A673 (cell line): ENCODE results near the gene DCTN5. TPM values are rescaled to one million over a fixed set of nuclear protein-coding genes. Genes with fewer than 3 reads are reported as not detected.
A peak's percentile ranks its signal among the peaks of the same experiment; 100 is the strongest.

ENCODE experiments used
- BruUV-seq: library from RNA; stranded (reverse); fragments of 400-500 nt; replicated peaks from 2 replicates; lab custom pipeline; 2021; lab: Mats Ljungman, UMichigan
- CTCF ChIA-PET: fragments of 300-600 bp; sonication (Branson Sonifier 250); formaldehyde crosslinking; loops from one replicate; lab custom pipeline; 2022; ENCODE audit warnings: antibody characterized with exemption; lab: Charles Lee
- POLR2A ChIA-PET: fragments of 300-600 bp; sonication (Branson Sonifier 250); formaldehyde crosslinking; loops from one replicate; lab custom pipeline; 2022; ENCODE audit warnings: antibody characterized with exemption; ENCODE audit not compliant: low non-redundant PET; lab: Charles Lee
- DNase-seq: peaks from one replicate; pipeline ENCODE4 v3.0.0-alpha.2; 2015; ENCODE audit warnings: low spot score
- H3K27ac ChIP-seq: fragments of 200-600 bp; sonication (generic); 2 replicates; pipeline ENCODE4 v1.5.1; 2016; ENCODE audit warnings: mixed run types, low read depth, mild to moderate bottlenecking, mixed read lengths, antibody characterized with exemption, low read length; ENCODE audit not compliant: poor library complexity, severe bottlenecking
- H3K27me3 ChIP-seq: fragments of 200-600 bp; sonication (generic); replicated peaks from 2 replicates; pipeline ENCODE4 v1.6.1; 2017; ENCODE audit warnings: mixed run types, low read depth, mild to moderate bottlenecking, mixed read lengths, antibody characterized with exemption, low read length; ENCODE audit not compliant: insufficient read depth, poor library complexity
- H3K36me3 ChIP-seq: fragments of 200-600 bp; sonication (generic); 2 replicates; pipeline ENCODE4 v1.6.1; 2016; ENCODE audit warnings: mixed run types, mild to moderate bottlenecking, mixed read lengths, antibody characterized with exemption, low read length; ENCODE audit not compliant: insufficient read depth, poor library complexity, severe bottlenecking
- H3K4me1 ChIP-seq: fragments of 200-600 bp; sonication (generic); 2 replicates; pipeline ENCODE4 v1.6.1; 2017; ENCODE audit warnings: mixed run types, mild to moderate bottlenecking, mixed read lengths, antibody characterized with exemption, low read length; ENCODE audit not compliant: insufficient read depth, poor library complexity, severe bottlenecking
- H3K4me3 ChIP-seq: fragments of 200-600 bp; sonication (generic); 2 replicates; pipeline ENCODE4 v1.5.1; 2016; ENCODE audit warnings: low read depth, mixed run types, mild to moderate bottlenecking, mixed read lengths, low read length; ENCODE audit not compliant: poor library complexity, severe bottlenecking
- H3K9me3 ChIP-seq: fragments of 200-600 bp; sonication (generic); 2 replicates; pipeline ENCODE4 v1.6.1; 2016; ENCODE audit warnings: mixed run types, low read depth, mild to moderate bottlenecking, mixed read lengths, antibody characterized with exemption, low read length; ENCODE audit not compliant: poor library complexity, severe bottlenecking
- EZH2 ChIP-seq: fragments of 200-600 bp; sonication (generic); IDR thresholded peaks from 2 replicates; pipeline ENCODE4 v1.6.1; 2017; ENCODE audit warnings: borderline replicate concordance, low read depth, mild to moderate bottlenecking, mixed read lengths, antibody characterized with exemption, low read length; ENCODE audit not compliant: poor library complexity, severe bottlenecking
- intact Hi-C: fragments of 100-400 bp; cut with micrococcal nuclease; formaldehyde crosslinking; loops from one replicate; pipeline ENCODE4 v1.10.0; 2022; ENCODE audit not compliant: unreplicated experiment
- total RNA-seq: library from RNA; stranded (reverse); gene quantifications from 2 replicates; pipeline ENCODE4 v1.2.3, GENCODE V29; 2021
- TF ChIP-seq, protein P1 (sequence below): fragments of 300-800, 200-600 bp; sonication (generic); conservative IDR thresholded peaks from 2 replicates; pipeline ENCODE4 v1.5.1; 2017; ENCODE audit warnings: low read depth, mild to moderate bottlenecking, antibody characterized with exemption, low read length, moderate library complexity, mixed read lengths

The DCTN5 gene
- total RNA-seq, 1 experiment from 2014 or later: 95.1 TPM

DNA sequence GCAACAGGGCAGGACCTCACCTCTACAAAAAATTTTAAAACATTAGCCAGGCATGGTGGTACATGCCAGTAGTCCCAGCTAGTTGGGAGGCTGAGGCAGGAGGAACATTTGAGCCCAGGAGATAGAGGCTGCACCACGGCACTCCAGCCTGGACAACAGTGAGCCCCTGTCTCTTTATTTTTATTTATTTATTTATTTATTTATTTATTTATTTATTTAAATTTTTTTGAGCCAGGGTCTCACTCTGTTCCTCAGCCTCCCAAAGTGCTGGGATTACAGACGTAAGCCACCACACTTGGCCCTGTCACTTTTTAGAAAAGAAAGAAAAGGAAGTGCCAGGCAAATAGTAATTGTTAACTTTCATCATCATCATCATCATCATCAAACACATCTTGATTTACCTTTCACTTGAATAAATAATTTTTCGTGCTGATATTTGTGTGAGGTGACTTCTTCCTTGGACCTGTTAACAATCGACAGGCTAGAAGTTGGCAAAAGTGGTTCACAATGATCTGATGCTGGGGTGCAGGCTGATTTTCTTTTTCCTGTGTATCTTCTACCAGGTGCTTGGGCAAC, 6.7 kb upstream of the DCTN5 start:
- CTCF ChIA-PET: no interaction called here
- Histone ChIP-seq H3K9me3 (no peaks in the 10 kb centered on the region), H3K27ac (no peak overlapping the region), H3K27me3 (no peaks in the 10 kb centered on the region), H3K4me1 (peaks cover under 1% of the 10 kb centered on the region), H3K36me3 (peaks cover 33% of the 10 kb centered on the region), H3K4me3 (no peak overlapping the region)
- TF ChIP-seq, protein P1, sequence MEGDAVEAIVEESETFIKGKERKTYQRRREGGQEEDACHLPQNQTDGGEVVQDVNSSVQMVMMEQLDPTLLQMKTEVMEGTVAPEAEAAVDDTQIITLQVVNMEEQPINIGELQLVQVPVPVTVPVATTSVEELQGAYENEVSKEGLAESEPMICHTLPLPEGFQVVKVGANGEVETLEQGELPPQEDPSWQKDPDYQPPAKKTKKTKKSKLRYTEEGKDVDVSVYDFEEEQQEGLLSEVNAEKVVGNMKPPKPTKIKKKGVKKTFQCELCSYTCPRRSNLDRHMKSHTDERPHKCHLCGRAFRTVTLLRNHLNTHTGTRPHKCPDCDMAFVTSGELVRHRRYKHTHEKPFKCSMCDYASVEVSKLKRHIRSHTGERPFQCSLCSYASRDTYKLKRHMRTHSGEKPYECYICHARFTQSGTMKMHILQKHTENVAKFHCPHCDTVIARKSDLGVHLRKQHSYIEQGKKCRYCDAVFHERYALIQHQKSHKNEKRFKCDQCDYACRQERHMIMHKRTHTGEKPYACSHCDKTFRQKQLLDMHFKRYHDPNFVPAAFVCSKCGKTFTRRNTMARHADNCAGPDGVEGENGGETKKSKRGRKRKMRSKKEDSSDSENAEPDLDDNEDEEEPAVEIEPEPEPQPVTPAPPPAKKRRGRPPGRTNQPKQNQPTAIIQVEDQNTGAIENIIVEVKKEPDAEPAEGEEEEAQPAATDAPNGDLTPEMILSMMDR: no peak
- POLR2A ChIA-PET: no interaction called here
- no TSS peak for BruUV-seq
- DNase-seq: no peak
- intact Hi-C loops: no loop called here

DNA sequence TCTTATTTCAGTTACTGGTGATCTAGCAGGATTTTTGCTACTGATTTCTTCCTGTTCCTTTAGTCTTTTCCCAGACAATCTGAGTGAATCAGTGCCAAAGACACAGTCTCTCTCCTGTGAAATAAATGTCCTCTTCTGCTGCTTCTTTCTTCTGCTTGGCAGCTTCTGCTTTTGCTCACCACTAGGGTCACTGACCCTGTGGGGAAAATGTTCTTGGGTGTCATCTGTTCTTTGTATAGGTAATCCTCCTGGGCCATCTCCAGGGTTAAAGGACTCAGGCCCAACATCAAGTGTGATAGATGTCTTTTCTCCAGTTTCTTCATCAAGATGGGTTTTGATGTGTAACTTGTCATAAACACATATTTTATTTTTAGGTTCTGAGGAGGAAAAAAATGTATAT, 5.3 kb upstream of the DCTN5 start:
- H3K4me1 ChIP-seq: peaks cover 5% of the 10 kb centered on the region
- BruUV-seq: no TSS peak
- CTCF ChIA-PET: no interaction called here
- intact Hi-C loops: no loop called here
- no peak overlapping the region for H3K27ac ChIP-seq
- no peak for DNase-seq
- no peaks in the 10 kb centered on the region for H3K27me3 ChIP-seq
- TF ChIP-seq, protein P1: no peak
- no peak for TF ChIP-seq EZH2
- POLR2A ChIA-PET: no interaction called here
- no peak overlapping the region for H3K4me3 ChIP-seq
- no peaks in the 10 kb centered on the region for H3K9me3 ChIP-seq
- peaks cover 28% of the 10 kb centered on the region for H3K36me3 ChIP-seq

DNA sequence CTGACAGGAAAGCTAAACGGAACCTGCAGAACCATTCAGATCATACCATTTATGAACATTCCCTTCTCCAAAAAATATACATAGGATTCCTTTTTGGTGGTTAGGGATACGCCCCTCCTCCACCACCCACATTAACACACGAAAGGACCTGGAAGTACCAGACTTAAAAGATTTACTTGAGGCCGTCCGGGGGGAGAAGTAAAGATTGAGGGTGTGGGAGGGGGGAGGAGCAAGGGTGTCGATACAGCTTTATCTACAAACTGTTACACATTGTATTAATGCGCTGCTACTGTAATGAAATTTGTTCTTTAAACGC, 693 bp upstream of the DCTN5 start:
- peaks cover 14% of the 10 kb centered on the region for H3K4me1 ChIP-seq
- BruUV-seq: no TSS peak
- no peak for TF ChIP-seq EZH2
- TF ChIP-seq, protein P1: no peak
- peak overlapping the region; percentile 99 for H3K4me3 ChIP-seq
- peak overlapping the region; percentile 87 for H3K27ac ChIP-seq
- H3K36me3 ChIP-seq: peaks cover 35% of the 10 kb centered on the region
- H3K9me3 ChIP-seq: no peaks in the 10 kb centered on the region
- peak; percentile 35 for DNase-seq
- ChIA-PET POLR2A (no interaction called here), CTCF (no interaction called here)
- H3K27me3 ChIP-seq: no peaks in the 10 kb centered on the region
- intact Hi-C loops: loop anchor here (2.0 kb wide), 1 partner anchor 38 kb away; the partner anchor contains the start of gene PLK1
